Liver (tissue), 9 donors: ENCODE measurements around the gene IQCM. TPM values are rescaled to one million over a fixed set of nuclear protein-coding genes. Genes with fewer than 3 reads are reported as not detected.

Experiments used
- DNase-seq: peaks from one replicate; pipeline ENCODE4 v3.0.0-alpha.2; 2017; ENCODE audit warnings: low spot score
- H3K27ac ChIP-seq, 2 donors: one replicate each; pipeline ENCODE4 v1.7.0; 2013; ENCODE audit warnings: inconsistent platforms in 2 of 2, low read length in 2 of 2, control low read depth in 1 of 2, low read depth in 1 of 2, mild to moderate bottlenecking in 1 of 2
- H3K27me3 ChIP-seq, 4 donors: one replicate each; pipeline versions ENCODE4 v1.6.1 to v1.7.0; 2013; ENCODE audit warnings: low read length in 3 of 4, inconsistent platforms in 1 of 4, mild to moderate bottlenecking in 1 of 4, moderate library complexity in 1 of 4; ENCODE audit not compliant: control insufficient read depth in 4 of 4, insufficient read depth in 4 of 4
- H3K36me3 ChIP-seq, 4 donors: one replicate each; pipeline versions ENCODE4 v1.6.1 to v1.7.0; 2013; ENCODE audit warnings: low read length in 3 of 4, mild to moderate bottlenecking in 3 of 4, low read depth in 1 of 4, moderate library complexity in 1 of 4; ENCODE audit not compliant: control insufficient read depth in 4 of 4, insufficient read depth in 3 of 4
- H3K4me1 ChIP-seq, 4 donors: one replicate each; pipeline versions ENCODE4 v1.6.1 to v1.7.0; 2013; ENCODE audit warnings: low read length in 3 of 4, mild to moderate bottlenecking in 3 of 4, moderate library complexity in 1 of 4; ENCODE audit not compliant: control insufficient read depth in 4 of 4, insufficient read depth in 4 of 4
- H3K4me3 ChIP-seq, 3 donors: one replicate each; pipeline versions ENCODE4 v1.6.1 to v1.7.0; 2013; ENCODE audit warnings: low read length in 3 of 3, control low read depth in 1 of 3, low read depth in 1 of 3, mild to moderate bottlenecking in 1 of 3
- H3K9ac ChIP-seq, 2 donors: one replicate each; pipeline ENCODE4 v1.7.0; 2013; ENCODE audit warnings: low read length in 2 of 2, mild to moderate bottlenecking in 2 of 2, moderate library complexity in 2 of 2, control low read depth in 1 of 2, low read depth in 1 of 2
- H3K9me3 ChIP-seq, 4 donors: one replicate each; pipeline versions ENCODE4 v1.6.1 to v1.7.0; 2013; ENCODE audit warnings: low read length in 3 of 4; ENCODE audit not compliant: control insufficient read depth in 4 of 4
- EGR1 ChIP-seq, 2 donors: IDR thresholded peaks; 2 replicates each; pipeline ENCODE4 v1.6.1; 2016 to 2018; ENCODE audit warnings: antibody characterized with exemption in 2 of 2, low read depth in 2 of 2
- FOXA1 ChIP-seq: IDR thresholded peaks from 2 replicates; pipeline ENCODE4 v1.6.1; 2016; ENCODE audit warnings: antibody characterized with exemption
- FOXA2 ChIP-seq: IDR thresholded peaks from 2 replicates; pipeline ENCODE4 v1.6.1; 2016; ENCODE audit warnings: antibody characterized with exemption
- GABPA ChIP-seq, 2 donors: IDR thresholded peaks in 1 of 2; conservative IDR thresholded peaks in 1 of 2; 2 replicates each; pipeline ENCODE4 v1.6.1; 2016; ENCODE audit warnings: antibody characterized with exemption in 2 of 2, mild to moderate bottlenecking in 1 of 2, moderate library complexity in 1 of 2
- HNF4A ChIP-seq, 2 donors: conservative IDR thresholded peaks; 2 replicates each; pipeline ENCODE4 v1.6.1; 2016; ENCODE audit warnings: antibody characterized with exemption in 2 of 2, mild to moderate bottlenecking in 2 of 2
- HNF4G ChIP-seq: IDR thresholded peaks from 2 replicates; pipeline ENCODE4 v1.6.1; 2016; ENCODE audit warnings: antibody characterized with exemption
- JUND ChIP-seq, 2 donors: IDR thresholded peaks; 2 replicates each; pipeline ENCODE4 v1.6.1; 2016; ENCODE audit warnings: antibody characterized with exemption in 2 of 2
- NR2F2 ChIP-seq: IDR thresholded peaks from 2 replicates; pipeline ENCODE4 v1.6.1; 2016; ENCODE audit warnings: antibody characterized with exemption
- RAD21 ChIP-seq, 2 donors: IDR thresholded peaks; 2 replicates each; pipeline ENCODE4 v1.6.1; 2016; ENCODE audit warnings: antibody characterized with exemption in 2 of 2, mild to moderate bottlenecking in 2 of 2
- RXRA ChIP-seq, 2 donors: IDR thresholded peaks; 2 replicates each; pipeline ENCODE4 v1.6.1; 2017 to 2018; ENCODE audit warnings: antibody characterized with exemption in 2 of 2, mild to moderate bottlenecking in 1 of 2
- SP1 ChIP-seq: IDR thresholded peaks from 2 replicates; pipeline ENCODE4 v1.6.1; 2018; ENCODE audit warnings: antibody characterized with exemption, mild to moderate bottlenecking
- TAF1 ChIP-seq: conservative IDR thresholded peaks from 2 replicates; pipeline ENCODE4 v1.6.1; 2016; ENCODE audit warnings: antibody characterized with exemption, mild to moderate bottlenecking
- YY1 ChIP-seq: IDR thresholded peaks from 2 replicates; pipeline ENCODE4 v1.6.1; 2016; ENCODE audit warnings: antibody characterized with exemption, mild to moderate bottlenecking
- WGBS: extraction: QIAGEN DNeasy Blood & Tissue Kit; methylation state at CpG from one replicate; pipeline ENCODE4 v1.1.7; 2013; 5-methylcytosine and 5-hydroxymethylcytosine counted together
- polyA plus RNA-seq, 2 donors: library from polyadenylated mRNA; stranded (reverse) in 1 of 2; unstranded in 1 of 2; fragments of 200-250 nt in 1 of 2; fragments of >200 nt in 1 of 2; fragmentation: Nextera tagmentation in 1 of 2; extraction: Ambion mirVana in 1 of 2; gene quantifications; one replicate each; pipeline versions ENCODE4 v1.2.1 to v1.2.3, GENCODE V29; 2013 to 2015
- total RNA-seq, 2 donors: library from RNA; depleted of rRNA; stranded (reverse); fragments of >200 nt; gene quantifications; one replicate each; pipeline ENCODE4 v1.2.3, GENCODE V29; 2014
- TF ChIP-seq, protein P1 (sequence below): IDR thresholded peaks from 2 replicates; pipeline ENCODE4 v1.6.1; 2016; ENCODE audit warnings: antibody characterized with exemption
- TF ChIP-seq, protein P2 (sequence below): IDR thresholded peaks from 2 replicates; pipeline ENCODE4 v1.6.1; 2016; ENCODE audit warnings: antibody characterized with exemption
- TF ChIP-seq, protein P3 (sequence below): fragments of 150-350 bp; IDR thresholded peaks from 2 replicates; pipeline ENCODE4 v1.5.1; 2017; ENCODE audit warnings: improper control_type of control experiment, low read depth, low read length; ENCODE audit not compliant: missing input control
- TF ChIP-seq, protein P4 (sequence below): IDR thresholded peaks from 2 replicates; pipeline ENCODE4 v1.6.1; 2016; ENCODE audit warnings: antibody characterized with exemption
- donor health status: healthy.
- donor health status: healthy.
- donor health status: healthy.
- donor health status: healthy.
- donor health status: healthy.

The IQCM gene
- total and polyA plus RNA-seq, 4 donors = 0.08 TPM; not detected in 3

DNA sequence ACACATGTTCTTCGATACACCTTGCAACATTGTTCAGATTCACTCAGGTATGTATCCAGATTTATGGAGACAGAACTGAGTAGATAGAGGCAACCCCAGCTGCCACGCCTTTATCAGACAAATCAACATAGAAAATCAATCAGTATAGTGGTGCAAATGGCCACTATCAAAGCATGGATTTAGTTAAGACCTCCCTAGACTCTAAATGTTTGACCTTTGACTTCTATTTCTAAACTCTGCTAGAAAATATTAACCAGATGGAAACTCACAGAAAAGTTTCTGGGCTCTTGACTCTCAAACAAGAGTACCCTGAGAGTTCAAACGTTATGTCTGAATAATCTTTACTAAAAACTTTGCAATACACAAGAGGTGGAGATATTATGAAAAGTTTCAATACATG, 411.5 kb downstream of the IQCM start (continued):
- TF ChIP-seq, protein P1, sequence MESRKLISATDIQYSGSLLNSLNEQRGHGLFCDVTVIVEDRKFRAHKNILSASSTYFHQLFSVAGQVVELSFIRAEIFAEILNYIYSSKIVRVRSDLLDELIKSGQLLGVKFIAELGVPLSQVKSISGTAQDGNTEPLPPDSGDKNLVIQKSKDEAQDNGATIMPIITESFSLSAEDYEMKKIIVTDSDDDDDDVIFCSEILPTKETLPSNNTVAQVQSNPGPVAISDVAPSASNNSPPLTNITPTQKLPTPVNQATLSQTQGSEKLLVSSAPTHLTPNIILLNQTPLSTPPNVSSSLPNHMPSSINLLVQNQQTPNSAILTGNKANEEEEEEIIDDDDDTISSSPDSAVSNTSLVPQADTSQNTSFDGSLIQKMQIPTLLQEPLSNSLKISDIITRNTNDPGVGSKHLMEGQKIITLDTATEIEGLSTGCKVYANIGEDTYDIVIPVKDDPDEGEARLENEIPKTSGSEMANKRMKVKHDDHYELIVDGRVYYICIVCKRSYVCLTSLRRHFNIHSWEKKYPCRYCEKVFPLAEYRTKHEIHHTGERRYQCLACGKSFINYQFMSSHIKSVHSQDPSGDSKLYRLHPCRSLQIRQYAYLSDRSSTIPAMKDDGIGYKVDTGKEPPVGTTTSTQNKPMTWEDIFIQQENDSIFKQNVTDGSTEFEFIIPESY = no peak
- TF ChIP-seq HNF4A (conservative IDR thresholded peaks at IDR 0.05) = peak; percentile 67 to 75
- no peak for TF ChIP-seq GABPA (IDR thresholded peaks at IDR 0.05 in 1 of 2, conservative IDR thresholded peaks at IDR 0.05 in 1 of 2)
- TF ChIP-seq, protein P2, sequence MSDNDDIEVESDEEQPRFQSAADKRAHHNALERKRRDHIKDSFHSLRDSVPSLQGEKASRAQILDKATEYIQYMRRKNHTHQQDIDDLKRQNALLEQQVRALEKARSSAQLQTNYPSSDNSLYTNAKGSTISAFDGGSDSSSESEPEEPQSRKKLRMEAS = peak; percentile 15
- peak; percentile 22 for TF ChIP-seq FOXA2

DNA sequence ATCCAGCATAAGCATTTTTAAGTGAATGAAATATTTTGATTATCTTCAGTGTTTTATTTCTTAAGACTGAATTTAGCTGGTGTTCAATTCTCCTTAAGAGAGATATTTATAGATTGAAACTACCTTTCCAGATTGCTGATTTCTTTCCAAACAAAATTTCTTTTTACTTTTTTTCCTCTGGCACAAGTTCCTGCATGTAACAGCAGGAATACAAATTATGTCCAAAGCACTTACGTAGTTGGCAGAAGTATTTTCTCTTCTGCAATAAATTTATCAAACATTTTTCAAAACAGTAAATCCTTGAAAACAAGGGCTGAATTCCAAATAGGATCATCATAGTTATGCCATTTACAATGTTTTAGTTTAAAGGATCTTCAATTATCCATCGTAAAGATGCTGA, 412.6 kb downstream of the IQCM start:
- peaks cover 0 to 17% (median 12%) of the 10 kb centered on the region in 4 donors for H3K4me1 ChIP-seq
- H3K36me3 ChIP-seq = no peaks in the 10 kb centered on the region
- no peak overlapping the region for H3K27ac ChIP-seq
- no peaks in the 10 kb centered on the region for H3K27me3 ChIP-seq
- 62% methylated on average over 2 of the region's 2 CpGs for WGBS
- H3K9me3 ChIP-seq = no peaks in the 10 kb centered on the region
- no peak for DNase-seq
- H3K9ac ChIP-seq = no peak overlapping the region
- TF ChIP-seq RXRA (IDR thresholded peaks at IDR 0.05) (no peak), SP1 (no peak), RAD21 (IDR thresholded peaks at IDR 0.05) (no peak), HNF4A (conservative IDR thresholded peaks at IDR 0.05) (no peak)
- H3K4me3 ChIP-seq = no peak overlapping the region

DNA sequence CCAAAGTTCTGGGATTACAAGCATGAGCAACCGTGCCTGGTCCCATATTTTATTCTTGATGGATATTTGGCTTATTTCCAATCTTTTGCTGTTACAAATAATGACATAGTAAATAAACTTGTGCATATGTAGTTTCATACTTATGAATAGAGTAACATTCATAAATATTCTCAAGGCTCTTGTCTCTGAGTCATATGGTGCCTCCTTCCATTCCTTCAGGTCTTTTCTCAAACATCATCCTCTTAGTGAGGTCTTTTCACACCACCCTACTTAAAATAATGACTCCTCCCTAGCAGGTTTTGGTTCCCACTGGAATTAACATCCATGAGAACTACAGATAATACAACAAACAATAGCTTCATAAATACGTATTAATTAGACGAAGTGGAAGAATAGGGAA, 416.6 kb downstream of the IQCM start:
- Histone ChIP-seq H3K9ac (no peak overlapping the region), H3K27me3 (no peaks in the 10 kb centered on the region), H3K9me3 (no peaks in the 10 kb centered on the region), H3K4me1 (peaks cover 0 to 15% (median 6%) of the 10 kb centered on the region in 4 donors), H3K36me3 (no peaks in the 10 kb centered on the region), H3K27ac (no peak overlapping the region), H3K4me3 (no peak overlapping the region)
- WGBS = 79% methylated on average over 3 of the region's 3 CpGs
- TF ChIP-seq HNF4A (conservative IDR thresholded peaks at IDR 0.05) = no peak
- TF ChIP-seq, protein P3, sequence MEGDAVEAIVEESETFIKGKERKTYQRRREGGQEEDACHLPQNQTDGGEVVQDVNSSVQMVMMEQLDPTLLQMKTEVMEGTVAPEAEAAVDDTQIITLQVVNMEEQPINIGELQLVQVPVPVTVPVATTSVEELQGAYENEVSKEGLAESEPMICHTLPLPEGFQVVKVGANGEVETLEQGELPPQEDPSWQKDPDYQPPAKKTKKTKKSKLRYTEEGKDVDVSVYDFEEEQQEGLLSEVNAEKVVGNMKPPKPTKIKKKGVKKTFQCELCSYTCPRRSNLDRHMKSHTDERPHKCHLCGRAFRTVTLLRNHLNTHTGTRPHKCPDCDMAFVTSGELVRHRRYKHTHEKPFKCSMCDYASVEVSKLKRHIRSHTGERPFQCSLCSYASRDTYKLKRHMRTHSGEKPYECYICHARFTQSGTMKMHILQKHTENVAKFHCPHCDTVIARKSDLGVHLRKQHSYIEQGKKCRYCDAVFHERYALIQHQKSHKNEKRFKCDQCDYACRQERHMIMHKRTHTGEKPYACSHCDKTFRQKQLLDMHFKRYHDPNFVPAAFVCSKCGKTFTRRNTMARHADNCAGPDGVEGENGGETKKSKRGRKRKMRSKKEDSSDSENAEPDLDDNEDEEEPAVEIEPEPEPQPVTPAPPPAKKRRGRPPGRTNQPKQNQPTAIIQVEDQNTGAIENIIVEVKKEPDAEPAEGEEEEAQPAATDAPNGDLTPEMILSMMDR = no peak
- no peak for DNase-seq

DNA sequence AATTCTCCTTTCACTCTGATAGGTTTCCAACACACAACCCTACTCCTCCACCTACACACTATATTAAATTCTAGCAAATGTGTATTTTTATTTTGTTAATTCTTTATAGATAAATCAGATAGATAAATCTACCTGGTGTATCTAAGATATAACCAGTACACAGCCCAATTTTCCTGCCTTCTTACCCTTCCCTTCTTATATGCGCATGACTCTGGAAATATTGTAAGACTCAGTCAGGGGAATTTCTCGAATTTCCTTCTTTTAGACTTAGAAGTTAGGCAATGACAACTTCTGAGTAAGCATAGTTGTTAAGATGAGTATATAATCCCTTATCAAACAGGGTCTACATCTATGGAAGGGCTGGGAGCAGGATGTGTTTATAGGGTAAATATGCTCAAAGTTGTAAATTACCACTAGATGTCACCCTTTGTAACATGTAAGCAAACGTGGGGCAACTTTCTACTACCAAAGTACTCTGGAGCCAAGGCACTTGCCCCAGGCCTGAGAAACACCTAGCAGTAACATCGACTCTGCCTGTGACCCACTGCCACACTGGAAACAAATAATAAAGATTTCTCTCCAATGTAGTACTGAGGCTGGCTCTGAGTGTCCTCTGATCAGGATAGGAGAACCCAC, 444.7 kb downstream of the IQCM start:
- Histone ChIP-seq H3K4me1 (peaks cover 0 to 6% (median 2%) of the 10 kb centered on the region in 4 donors), H3K27ac (no peak overlapping the region), H3K27me3 (no peaks in the 10 kb centered on the region), H3K4me3 (no peak overlapping the region), H3K36me3 (no peaks in the 10 kb centered on the region), H3K9me3 (no peaks in the 10 kb centered on the region), H3K9ac (no peak overlapping the region)
- WGBS = 33% methylated on average over 4 of the region's 4 CpGs
- peak; percentile 31 for DNase-seq
- TF ChIP-seq, protein P4, sequence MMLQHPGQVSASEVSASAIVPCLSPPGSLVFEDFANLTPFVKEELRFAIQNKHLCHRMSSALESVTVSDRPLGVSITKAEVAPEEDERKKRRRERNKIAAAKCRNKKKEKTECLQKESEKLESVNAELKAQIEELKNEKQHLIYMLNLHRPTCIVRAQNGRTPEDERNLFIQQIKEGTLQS = no peak
- TF ChIP-seq NR2F2 (no peak), RAD21 (IDR thresholded peaks at IDR 0.05) (peak; percentile 91 to 94), YY1 (no peak), EGR1 (IDR thresholded peaks at IDR 0.05; ENCODE audit: low read depth in 2 of 2) (no peak), HNF4A (conservative IDR thresholded peaks at IDR 0.05) (peak; percentile 13 to 30), FOXA1 (no peak), RXRA (IDR thresholded peaks at IDR 0.05) (no peak), HNF4G (no peak), TAF1 (no peak), SP1 (no peak), JUND (IDR thresholded peaks at IDR 0.05) (no peak)
- TF ChIP-seq, protein P3 = peak; percentile 55
- TF ChIP-seq, protein P1 = no peak
